Transverse colon (tissue), 3 donors: Measurements from ENCODE around the gene PMM1.

ENCODE experiments used
- EP300 ChIP-seq: sonication (generic); formaldehyde crosslinking; IDR thresholded peaks from one replicate; pipeline ENCODE4 v1.6.1; 2017; ENCODE audit warnings: antibody characterized with exemption, low read depth
- TF ChIP-seq, protein P1 (sequence below), 5 experiments: fragments of 200-600 bp in 3 of 5; fragments of 450-650 bp in 2 of 5; sonication (generic) in 3 of 5; IDR thresholded peaks; 1 replicate in 2 of 5; 2 replicates in 3 of 5; pipeline ENCODE4 v1.5.1; 2016 to 2017; ENCODE audit warnings: antibody characterized with exemption in 5 of 5, inconsistent platforms in 3 of 5, mild to moderate bottlenecking in 2 of 5, moderate library complexity in 1 of 5

DNA sequence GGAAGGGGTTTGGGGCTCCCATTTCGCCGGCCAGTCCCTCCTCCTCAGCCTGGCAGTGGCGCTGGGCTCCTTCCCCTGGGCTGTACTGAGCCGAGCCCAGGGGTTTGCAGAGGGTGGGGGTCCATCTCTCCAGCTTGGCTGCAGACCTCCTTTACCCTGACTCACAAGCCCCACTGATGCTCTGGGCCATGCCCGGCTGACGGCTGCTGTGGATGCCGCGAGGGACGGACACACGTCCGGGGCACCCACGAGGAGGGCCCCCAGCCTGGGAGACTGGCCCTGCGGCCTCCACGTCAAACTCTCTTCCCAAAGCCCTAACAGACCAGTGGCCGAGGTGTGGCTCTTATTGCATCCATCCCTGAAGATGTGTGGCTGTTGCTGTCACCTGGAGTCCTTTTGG, 14.1 kb downstream of the PMM1 start:
- TF ChIP-seq, protein P1, sequence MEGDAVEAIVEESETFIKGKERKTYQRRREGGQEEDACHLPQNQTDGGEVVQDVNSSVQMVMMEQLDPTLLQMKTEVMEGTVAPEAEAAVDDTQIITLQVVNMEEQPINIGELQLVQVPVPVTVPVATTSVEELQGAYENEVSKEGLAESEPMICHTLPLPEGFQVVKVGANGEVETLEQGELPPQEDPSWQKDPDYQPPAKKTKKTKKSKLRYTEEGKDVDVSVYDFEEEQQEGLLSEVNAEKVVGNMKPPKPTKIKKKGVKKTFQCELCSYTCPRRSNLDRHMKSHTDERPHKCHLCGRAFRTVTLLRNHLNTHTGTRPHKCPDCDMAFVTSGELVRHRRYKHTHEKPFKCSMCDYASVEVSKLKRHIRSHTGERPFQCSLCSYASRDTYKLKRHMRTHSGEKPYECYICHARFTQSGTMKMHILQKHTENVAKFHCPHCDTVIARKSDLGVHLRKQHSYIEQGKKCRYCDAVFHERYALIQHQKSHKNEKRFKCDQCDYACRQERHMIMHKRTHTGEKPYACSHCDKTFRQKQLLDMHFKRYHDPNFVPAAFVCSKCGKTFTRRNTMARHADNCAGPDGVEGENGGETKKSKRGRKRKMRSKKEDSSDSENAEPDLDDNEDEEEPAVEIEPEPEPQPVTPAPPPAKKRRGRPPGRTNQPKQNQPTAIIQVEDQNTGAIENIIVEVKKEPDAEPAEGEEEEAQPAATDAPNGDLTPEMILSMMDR (IDR thresholded peaks at IDR 0.05): no peak
- no peak for TF ChIP-seq EP300
